Stomach (tissue), 9 donors: ENCODE measurements around the gene KCNN3. TPM values are rescaled to one million over a fixed set of nuclear protein-coding genes. Genes with fewer than 3 reads are reported as not detected.
A peak's percentile ranks its signal among the peaks of the same experiment; 100 is the strongest.

Experiments used
- DNase-seq, 2 donors: peaks; one replicate each; pipeline versions ENCODE4 v3.0.0 to v3.0.0-alpha.2; 2013 to 2019
- H3K27ac ChIP-seq, 5 donors: fragments of 200-600 bp in 4 of 5; sonication (generic) in 4 of 5; one replicate each; pipeline ENCODE4 v1.5.1; 2013 to 2019; ENCODE audit warnings: mild to moderate bottlenecking in 1 of 5, moderate library complexity in 1 of 5
- H3K27me3 ChIP-seq, 3 donors: fragments of 200-600 bp; sonication (generic); one replicate each; pipeline ENCODE4 v1.5.1; 2017 to 2019; ENCODE audit warnings: mixed run types in 1 of 3
- H3K36me3 ChIP-seq, 4 donors: fragments of 200-600 bp; sonication (generic); 1 replicate in 3 of 4; 2 replicates in 1 of 4; pipeline ENCODE4 v1.5.1; 2016 to 2019
- H3K4me1 ChIP-seq, 4 donors: fragments of 200-600 bp; sonication (generic); one replicate each; pipeline ENCODE4 v1.5.1; 2016 to 2019
- H3K4me3 ChIP-seq, 4 donors: fragments of 200-600 bp; sonication (generic) in 3 of 4; one replicate each; pipeline ENCODE4 v1.5.1; 2016 to 2019; ENCODE audit warnings: mild to moderate bottlenecking in 1 of 4
- H3K9me3 ChIP-seq, 4 donors: fragments of 200-600 bp; sonication (generic); one replicate each; pipeline ENCODE4 v1.5.1; 2016 to 2019
- EP300 ChIP-seq: sonication (generic); formaldehyde crosslinking; IDR thresholded peaks from one replicate; pipeline ENCODE4 v1.6.1; 2017; ENCODE audit warnings: antibody characterized with exemption
- POLR2A ChIP-seq, 4 donors: fragments of 450-650 bp; IDR thresholded peaks; one replicate each; pipeline ENCODE4 v1.6.1; 2016; ENCODE audit warnings: antibody characterized with exemption in 4 of 4, control low read depth in 2 of 4, mild to moderate bottlenecking in 1 of 4, moderate library complexity in 1 of 4
- POLR2AphosphoS5 ChIP-seq, 3 donors: sonication (generic); formaldehyde crosslinking; IDR thresholded peaks; one replicate each; pipeline ENCODE4 v1.6.1; 2016; ENCODE audit warnings: antibody characterized with exemption in 3 of 3
- WGBS, 5 donors: extraction: QIAGEN DNeasy Blood & Tissue Kit in 3 of 5; methylation state at CpG; one replicate each; pipeline versions ENCODE4 v1.1.5 to v1.1.7; 2013 to 2018; 5-methylcytosine and 5-hydroxymethylcytosine counted together
- intact Hi-C: fragments of 100-400 bp; cut with DNase I; formaldehyde crosslinking; loops from one replicate; pipeline ENCODE4 v1.15.1; 2023; ENCODE audit warnings: low total_unique reads
- polyA plus RNA-seq, 3 donors: library from polyadenylated mRNA; stranded (reverse); fragments of 200-250 nt; gene quantifications; one replicate each; pipeline ENCODE4 v1.2.3, GENCODE V29; 2013
- total RNA-seq, 5 donors: library from RNA; depleted of rRNA; stranded (reverse); fragments of >200 nt; gene quantifications; one replicate each; pipeline versions ENCODE4 v1.1.0 to v1.2.3, GENCODE V29; 2014 to 2016
- TF ChIP-seq, protein P1 (sequence below), 7 experiments: fragments of 450-650 bp in 4 of 7; fragments of 200-600 bp in 3 of 7; sonication (generic) in 3 of 7; IDR thresholded peaks; one replicate each; pipeline ENCODE4 v1.5.1; 2016 to 2019; ENCODE audit warnings: antibody characterized with exemption in 7 of 7, control low read depth in 2 of 7, mild to moderate bottlenecking in 1 of 7
- donor health status: healthy with polysubstance abuse.
- donor health status: Bipolar disorder and iron deficiency.
- donor health status: healthy.

KCNN3 gene
- total and polyA plus RNA-seq, 8 donors = 0.19 to 10.7 (median 2.3) TPM

- no peaks in the 10 kb centered on the region for H3K36me3 ChIP-seq
- H3K4me3 ChIP-seq = no peak overlapping the region
- WGBS, 5 donors = 50 to 84% (median 76%) methylated on average over 1 of the region's 1 CpG
- H3K9me3 ChIP-seq = no peaks in the 10 kb centered on the region
- no peaks in the 10 kb centered on the region for H3K27me3 ChIP-seq
- no peaks in the 10 kb centered on the region for H3K4me1 ChIP-seq
- intact Hi-C loops = no loop called here
- DNase-seq = peak in 1 of 2 donors; percentile 37
- no peak overlapping the region for H3K27ac ChIP-seq
- TF ChIP-seq, protein P1, sequence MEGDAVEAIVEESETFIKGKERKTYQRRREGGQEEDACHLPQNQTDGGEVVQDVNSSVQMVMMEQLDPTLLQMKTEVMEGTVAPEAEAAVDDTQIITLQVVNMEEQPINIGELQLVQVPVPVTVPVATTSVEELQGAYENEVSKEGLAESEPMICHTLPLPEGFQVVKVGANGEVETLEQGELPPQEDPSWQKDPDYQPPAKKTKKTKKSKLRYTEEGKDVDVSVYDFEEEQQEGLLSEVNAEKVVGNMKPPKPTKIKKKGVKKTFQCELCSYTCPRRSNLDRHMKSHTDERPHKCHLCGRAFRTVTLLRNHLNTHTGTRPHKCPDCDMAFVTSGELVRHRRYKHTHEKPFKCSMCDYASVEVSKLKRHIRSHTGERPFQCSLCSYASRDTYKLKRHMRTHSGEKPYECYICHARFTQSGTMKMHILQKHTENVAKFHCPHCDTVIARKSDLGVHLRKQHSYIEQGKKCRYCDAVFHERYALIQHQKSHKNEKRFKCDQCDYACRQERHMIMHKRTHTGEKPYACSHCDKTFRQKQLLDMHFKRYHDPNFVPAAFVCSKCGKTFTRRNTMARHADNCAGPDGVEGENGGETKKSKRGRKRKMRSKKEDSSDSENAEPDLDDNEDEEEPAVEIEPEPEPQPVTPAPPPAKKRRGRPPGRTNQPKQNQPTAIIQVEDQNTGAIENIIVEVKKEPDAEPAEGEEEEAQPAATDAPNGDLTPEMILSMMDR (IDR thresholded peaks at IDR 0.05) = no peak
- TF ChIP-seq EP300 = no peak
- TF ChIP-seq POLR2AphosphoS5 (IDR thresholded peaks at IDR 0.05) = no peak
- no peak for TF ChIP-seq POLR2A (IDR thresholded peaks at IDR 0.05)
Measured at GRCh38 chr1:154901591-154901990, 31.5 kb upstream of the KCNN3 start.

- TF ChIP-seq EP300 (no peak), POLR2AphosphoS5 (IDR thresholded peaks at IDR 0.05) (no peak), POLR2A (IDR thresholded peaks at IDR 0.05) (no peak)
- TF ChIP-seq, protein P1 (IDR thresholded peaks at IDR 0.05) = no peak
- DNase-seq = no peak
- H3K9me3 ChIP-seq = no peaks in the 10 kb centered on the region
- H3K27ac ChIP-seq = no peak overlapping the region
- intact Hi-C loops = no loop called here
- H3K4me3 ChIP-seq = no peak overlapping the region
- WGBS, 5 donors = 91 to 95% (median 92%) methylated on average over 6 of the region's 6 CpGs
- no peaks in the 10 kb centered on the region for H3K4me1 ChIP-seq
- H3K27me3 ChIP-seq = no peaks in the 10 kb centered on the region
- H3K36me3 ChIP-seq = no peaks in the 10 kb centered on the region
Measured at GRCh38 chr1:154899041-154899440, 29.0 kb upstream of the KCNN3 start.

DNA sequence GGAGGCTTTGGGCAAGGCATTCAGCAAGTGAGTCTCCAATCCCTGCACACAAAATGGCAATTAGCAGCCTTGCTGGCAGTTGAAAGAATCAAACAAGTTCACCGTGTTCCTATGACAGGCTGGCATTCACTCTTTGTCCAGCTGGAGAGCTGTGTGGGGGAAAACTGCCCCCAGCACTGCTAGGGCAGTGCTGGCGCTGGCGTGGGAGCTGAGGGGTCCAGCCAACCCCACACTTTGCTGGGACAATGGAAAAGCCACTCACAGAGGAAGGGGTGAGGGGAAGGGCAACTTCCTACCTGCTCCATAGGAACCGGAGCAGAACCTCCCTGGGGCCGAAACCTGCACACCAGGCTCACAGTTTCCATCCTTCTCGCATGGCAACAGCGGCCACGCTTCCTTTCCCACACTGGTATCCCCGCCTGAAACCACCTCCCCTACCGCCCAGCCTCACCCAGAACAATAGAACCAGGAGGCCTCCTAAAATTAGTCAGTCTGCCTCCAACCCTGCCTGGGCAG is 26.7 kb upstream of the KCNN3 start:
- no peak overlapping the region for H3K4me3 ChIP-seq
- H3K36me3 ChIP-seq = no peaks in the 10 kb centered on the region
- WGBS, 5 donors = 75 to 82% (median 77%) methylated on average over 10 of the region's 10 CpGs

DNA sequence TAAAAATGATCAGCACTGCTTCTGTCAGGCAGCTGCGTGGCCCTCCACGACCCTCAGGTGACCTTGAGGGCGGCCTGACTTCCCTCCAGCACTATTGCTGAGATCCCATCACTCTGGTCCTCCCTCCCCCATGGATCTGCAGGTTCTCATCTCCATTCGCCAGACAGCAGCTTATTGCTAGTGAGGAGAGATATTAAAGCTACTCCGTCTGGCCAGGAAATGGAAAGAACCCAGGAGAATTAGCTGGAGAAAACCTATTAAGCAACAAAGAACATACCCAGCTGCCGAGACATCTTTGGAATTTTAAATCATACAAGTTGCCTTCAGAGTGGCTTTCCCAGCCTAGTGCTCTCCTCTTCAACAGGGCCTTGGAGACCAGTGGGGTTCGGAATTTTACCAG is 25.7 kb upstream of the KCNN3 start:
- Histone ChIP-seq H3K4me1 (no peaks in the 10 kb centered on the region), H3K9me3 (no peaks in the 10 kb centered on the region), H3K27me3 (no peaks in the 10 kb centered on the region), H3K4me3 (no peak overlapping the region), H3K27ac (no peak overlapping the region), H3K36me3 (no peaks in the 10 kb centered on the region)
- TF ChIP-seq POLR2A (IDR thresholded peaks at IDR 0.05) (no peak), POLR2AphosphoS5 (IDR thresholded peaks at IDR 0.05) (no peak), EP300 (no peak)
- TF ChIP-seq, protein P1 (IDR thresholded peaks at IDR 0.05) = no peak
- intact Hi-C loops = no loop called here
- no peak for DNase-seq
- WGBS, 5 donors = 65 to 75% (median 70%) methylated on average over 7 of the region's 7 CpGs

More for the DNA sequence above, 26.7 kb upstream of the KCNN3 start:
- Histone ChIP-seq H3K4me1 (no peaks in the 10 kb centered on the region), H3K27me3 (no peaks in the 10 kb centered on the region), H3K27ac (no peak overlapping the region), H3K9me3 (no peaks in the 10 kb centered on the region)
- no peak for DNase-seq
- intact Hi-C loops = no loop called here
- no peak for TF ChIP-seq EP300
- TF ChIP-seq, protein P1 (IDR thresholded peaks at IDR 0.05) = no peak
- no peak for TF ChIP-seq POLR2A (IDR thresholded peaks at IDR 0.05)
- TF ChIP-seq POLR2AphosphoS5 (IDR thresholded peaks at IDR 0.05) = no peak
